ENCODE data around the gene CUEDC1.
A peak's percentile ranks its signal among the peaks of the same experiment; 100 is the strongest.

Gene CUEDC1

DNA sequence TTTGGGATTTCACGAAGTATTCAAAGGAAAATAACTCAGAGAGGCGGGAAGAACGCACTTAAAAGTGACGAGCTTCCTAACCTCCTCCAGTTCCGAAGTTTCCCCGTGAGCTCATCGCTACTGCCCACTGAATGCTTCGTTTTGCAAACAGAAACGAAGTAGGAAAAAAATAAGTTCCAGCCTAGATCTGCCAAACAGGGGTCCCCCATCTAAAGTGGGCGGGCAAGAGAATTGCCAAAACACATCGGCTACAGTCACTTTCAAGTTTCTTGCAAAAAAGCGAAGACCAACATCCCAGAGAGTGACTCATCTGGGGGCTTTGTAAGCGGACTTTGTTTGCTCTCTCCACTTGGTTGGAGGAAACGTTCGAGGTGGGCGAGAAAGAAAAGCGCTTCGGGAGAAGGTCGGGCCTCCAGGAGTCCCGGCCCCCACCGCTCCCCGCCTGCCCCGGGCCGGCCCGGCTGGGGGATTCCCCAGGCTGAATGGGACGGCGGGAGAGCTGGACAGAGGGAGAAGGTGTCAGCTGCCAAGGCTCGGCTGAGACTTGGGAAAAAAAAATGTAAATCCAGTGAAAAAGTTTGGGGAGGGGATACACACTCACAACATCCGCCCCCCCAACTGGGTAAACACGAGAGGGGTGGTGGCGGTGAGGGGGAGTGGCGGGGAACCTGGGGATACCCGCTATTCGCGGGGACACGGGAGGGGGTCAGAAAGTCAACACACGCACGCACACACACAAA, 31.8 kb upstream of the CUEDC1 start:
- Histone ChIP-seq H3K4me3 (peak overlapping the region; percentile 85 to 89), H3K9me3 (no peaks in the 10 kb centered on the region), H3K36me3 (peaks cover 0 to 11% (median 7%) of the 10 kb centered on the region in 3 donors), H3K27me3 (no peaks in the 10 kb centered on the region), H3K27ac (peak overlapping the region; percentile 96), H3K4me1 (peaks cover 0 to 53% (median 41%) of the 10 kb centered on the region in 4 donors)
- intact Hi-C loops (cut with DNase I; ENCODE audit: low total_unique reads) = no loop called here
- peak in 1 of 2 experiments; percentile 6 for TF ChIP-seq CTCF (IDR thresholded peaks at IDR 0.05)
- peak; percentile 37 to 81 for DNase-seq

GRCh38 chr17:57985675-57985974, 30.4 kb upstream of the CUEDC1 start:
- Histone ChIP-seq H3K27me3 (no peaks in the 10 kb centered on the region), H3K4me3 (peak overlapping the region in 1 of 2 donors; percentile 0), H3K4me1 (peaks cover 0 to 65% (median 48%) of the 10 kb centered on the region in 4 donors), H3K36me3 (peaks cover 4 to 22% (median 11%) of the 10 kb centered on the region in 3 donors), H3K27ac (peak overlapping the region in 1 of 2 donors; percentile 96), H3K9me3 (no peaks in the 10 kb centered on the region)
- intact Hi-C loops (cut with DNase I; ENCODE audit: low total_unique reads) = loop anchor here (2.0 kb wide), 1 partner anchor 31 kb away; the partner anchor contains the start of gene CUEDC1
- no peak for TF ChIP-seq CTCF (IDR thresholded peaks at IDR 0.05)
- no peak for DNase-seq

DNA sequence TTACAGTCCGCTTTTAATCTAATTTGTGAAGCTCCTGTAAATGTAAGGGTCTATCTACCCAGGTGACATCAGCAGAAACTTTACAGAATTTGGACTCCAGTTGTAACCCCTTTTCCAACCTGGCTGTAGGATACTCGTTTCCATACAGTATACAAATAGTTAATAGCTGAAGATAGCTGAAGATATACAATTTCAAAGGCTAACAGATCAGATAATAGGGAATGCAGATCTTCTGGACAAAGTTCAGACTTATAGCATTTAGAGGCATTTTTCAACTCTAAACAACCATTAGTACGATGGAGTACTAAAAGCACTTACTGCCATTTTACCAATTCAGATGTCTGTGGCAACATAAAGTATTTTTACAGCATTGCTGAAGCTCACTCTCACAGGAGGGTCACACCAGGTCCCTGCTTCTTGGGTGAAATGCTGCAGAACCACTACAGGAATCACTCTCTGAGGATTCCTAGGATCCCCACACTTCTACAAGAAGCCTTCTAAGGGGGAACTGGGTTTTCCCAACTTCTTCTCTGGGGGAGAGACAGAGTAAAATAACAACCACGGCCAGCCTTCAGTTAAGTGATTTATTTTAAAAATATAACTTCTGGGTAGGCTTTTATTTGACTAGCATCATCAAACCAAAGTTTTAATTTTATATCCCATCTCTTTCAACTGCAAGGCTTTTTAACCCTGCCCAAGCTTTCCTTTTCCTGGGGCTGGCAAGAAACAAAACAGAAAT, 29.9 kb upstream of the CUEDC1 start:
- Histone ChIP-seq H3K36me3 (peaks cover 9 to 27% (median 16%) of the 10 kb centered on the region in 3 donors), H3K27me3 (no peaks in the 10 kb centered on the region), H3K4me3 (peak overlapping the region; percentile 0 to 5), H3K9me3 (no peaks in the 10 kb centered on the region), H3K4me1 (peaks cover 0 to 70% (median 48%) of the 10 kb centered on the region in 4 donors), H3K27ac (peak overlapping the region in 1 of 2 donors; percentile 96)
- TF ChIP-seq CTCF (IDR thresholded peaks at IDR 0.05) = no peak
- intact Hi-C loops (cut with DNase I; ENCODE audit: low total_unique reads) = loop anchor here (2.0 kb wide), 1 partner anchor 30 kb away; the partner anchor contains the start of gene CUEDC1
- no peak for DNase-seq

- DNase-seq = no peak
- intact Hi-C loops (cut with DNase I; ENCODE audit: low total_unique reads) = loop anchor here (2.0 kb wide), 1 partner anchor 30 kb away; the partner anchor contains the start of gene CUEDC1
- no peaks in the 10 kb centered on the region for H3K27me3 ChIP-seq
- peaks cover 0 to 71% (median 47%) of the 10 kb centered on the region in 4 donors for H3K4me1 ChIP-seq
- peak overlapping the region in 1 of 2 donors; percentile 96 for H3K27ac ChIP-seq
- peak overlapping the region in 1 of 2 donors; percentile 5 for H3K4me3 ChIP-seq
- TF ChIP-seq CTCF (IDR thresholded peaks at IDR 0.05) = no peak
- H3K36me3 ChIP-seq = peaks cover 17 to 34% (median 23%) of the 10 kb centered on the region in 3 donors
- H3K9me3 ChIP-seq = no peaks in the 10 kb centered on the region
These were observed 29.2 kb upstream of the CUEDC1 start for GRCh38 chr17:57984261-57984890.

- no peak for DNase-seq
- Histone ChIP-seq H3K4me1 (peaks cover 0 to 65% (median 44%) of the 10 kb centered on the region in 4 donors), H3K4me3 (no peak overlapping the region), H3K27ac (peak overlapping the region in 1 of 2 donors; percentile 7), H3K36me3 (peaks cover 26 to 44% (median 33%) of the 10 kb centered on the region in 3 donors), H3K27me3 (no peaks in the 10 kb centered on the region), H3K9me3 (no peaks in the 10 kb centered on the region)
- intact Hi-C loops (cut with DNase I; ENCODE audit: low total_unique reads) = no loop called here
- no peak for TF ChIP-seq CTCF (IDR thresholded peaks at IDR 0.05)
These were observed 28.2 kb upstream of the CUEDC1 start for GRCh38 chr17:57983446-57983845.
